Measurements from ENCODE around the gene SETBP1.
A peak's percentile ranks its signal among the peaks of the same experiment; 100 is the strongest.
"Not testable (repeated sequence)": the region's sequence is repeated elsewhere in the genome, so short reads cannot be mapped to it uniquely, and the experiment has no call there.

Gene SETBP1

GRCh38 chr18:44708451-44709083, 27.9 kb downstream of the SETBP1 start:
- no peak for DNase-seq

- DNase-seq = no peak
Measured at GRCh38 chr18:44709307-44710126, 28.8 kb downstream of the SETBP1 start.

GRCh38 chr18:44710931-44711330, 30.2 kb downstream of the SETBP1 start:
- no peak for DNase-seq

- DNase-seq = no peak
Measured at GRCh38 chr18:44712025-44712424, 31.3 kb downstream of the SETBP1 start.

- DNase-seq = no peak
Measured at GRCh38 chr18:44713435-44713834, 32.7 kb downstream of the SETBP1 start.

- no peak for DNase-seq
Measured at GRCh38 chr18:44714376-44714775, 33.7 kb downstream of the SETBP1 start.

GRCh38 chr18:44715245-44715644, 34.6 kb downstream of the SETBP1 start:
- DNase-seq = no peak

GRCh38 chr18:44715842-44716241, 35.2 kb downstream of the SETBP1 start:
- no peak for DNase-seq

- DNase-seq = peak; percentile 49
Measured at GRCh38 chr18:44716697-44717163, 36.0 kb downstream of the SETBP1 start.

- DNase-seq = no peak
Measured at GRCh38 chr18:44719519-44720060, 38.9 kb downstream of the SETBP1 start.

- not testable (repeated sequence) for DNase-seq
Measured at GRCh38 chr18:44721748-44722147, 41.1 kb downstream of the SETBP1 start.

GRCh38 chr18:44723411-44723810, 42.7 kb downstream of the SETBP1 start:
- DNase-seq = peak; percentile 50

- peak; percentile 23 for DNase-seq
Measured at GRCh38 chr18:44724105-44724778, 43.6 kb downstream of the SETBP1 start.

- DNase-seq = peak; percentile 75
Measured at GRCh38 chr18:44725300-44726058, 44.8 kb downstream of the SETBP1 start.

GRCh38 chr18:44726059-44726421, 45.4 kb downstream of the SETBP1 start:
- DNase-seq = no peak

GRCh38 chr18:44727291-44727690, 46.6 kb downstream of the SETBP1 start:
- DNase-seq = no peak

- peak; percentile 63 for DNase-seq
Measured at GRCh38 chr18:44729631-44730101, 49.0 kb downstream of the SETBP1 start.

GRCh38 chr18:44730803-44731529, 50.3 kb downstream of the SETBP1 start:
- DNase-seq = no peak

GRCh38 chr18:44731530-44732237, 51.0 kb downstream of the SETBP1 start:
- DNase-seq = no peak

- no peak for DNase-seq
Measured at GRCh38 chr18:44732238-44732563, 51.5 kb downstream of the SETBP1 start.

GRCh38 chr18:44732599-44732998, 51.9 kb downstream of the SETBP1 start:
- DNase-seq = no peak
